NK-92 (cell line): Measurements from ENCODE around the gene MTCH1.
"Not testable (repeated sequence)": the region's sequence is repeated elsewhere in the genome, so short reads cannot be mapped to it uniquely, and the experiment has no call there.

ENCODE experiments used
- DNase-seq: peaks from one replicate; lab custom pipeline; 2025; ENCODE audit not compliant: unreplicated experiment; lab: John Stamatoyannopoulos, UW

MTCH1 gene

DNA sequence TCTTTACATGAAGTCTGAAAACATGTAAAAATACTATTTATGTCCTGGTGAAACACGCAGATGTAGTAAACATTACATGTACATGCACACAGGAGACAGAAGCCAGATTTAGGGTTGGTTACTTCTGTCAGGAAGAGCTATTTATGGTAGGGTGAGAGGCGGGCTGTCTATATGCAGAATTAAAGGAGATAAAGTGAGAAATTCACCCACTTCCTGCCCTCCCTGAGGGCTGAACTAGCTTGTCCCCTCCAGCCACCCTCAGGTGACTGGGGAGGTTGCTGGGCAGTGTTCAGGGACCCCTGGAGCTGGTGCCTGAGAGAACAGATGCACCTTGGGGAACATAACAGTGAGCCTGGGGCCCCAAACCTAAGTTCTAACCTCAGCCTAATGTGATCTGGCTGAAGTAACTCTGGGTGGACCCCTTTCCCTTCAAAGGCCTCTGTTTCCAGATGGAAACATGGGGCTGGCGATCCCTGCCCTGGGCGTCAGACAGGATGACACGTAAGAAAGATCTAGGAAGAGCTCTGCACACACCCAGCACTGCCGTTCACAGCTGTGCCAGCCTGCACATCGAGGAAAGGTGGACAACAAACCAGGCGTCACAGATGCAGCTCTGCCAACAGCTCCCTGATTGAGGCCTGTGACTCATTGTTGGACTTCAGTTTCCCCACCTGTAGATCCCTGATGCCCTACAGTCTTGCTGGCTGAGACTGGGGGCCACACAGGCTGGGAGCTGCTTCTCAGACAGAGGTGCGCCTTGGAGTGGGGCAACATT, 30.1 kb downstream of the MTCH1 start:
- DNase-seq: no peak

DNA sequence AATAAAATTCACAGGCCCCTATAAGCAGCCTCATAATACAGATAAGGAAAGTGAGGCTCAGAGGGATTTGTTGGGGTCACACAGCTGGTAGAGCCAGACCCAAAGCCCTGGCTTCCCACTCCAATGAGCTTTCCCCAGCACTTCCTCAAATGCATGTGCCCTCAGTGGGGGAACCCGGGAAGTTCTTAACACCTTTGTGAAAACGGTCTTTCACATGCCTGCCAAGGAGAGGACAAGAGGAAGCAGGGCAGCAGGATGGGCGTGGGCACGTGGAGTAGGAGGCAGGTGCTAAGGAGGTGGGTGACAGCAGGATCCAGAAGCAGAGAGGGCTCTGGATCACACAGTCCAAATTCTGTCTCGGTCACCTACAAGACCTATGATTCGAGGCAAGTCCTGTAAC, 30.9 kb downstream of the MTCH1 start:
- no peak for DNase-seq

DNA sequence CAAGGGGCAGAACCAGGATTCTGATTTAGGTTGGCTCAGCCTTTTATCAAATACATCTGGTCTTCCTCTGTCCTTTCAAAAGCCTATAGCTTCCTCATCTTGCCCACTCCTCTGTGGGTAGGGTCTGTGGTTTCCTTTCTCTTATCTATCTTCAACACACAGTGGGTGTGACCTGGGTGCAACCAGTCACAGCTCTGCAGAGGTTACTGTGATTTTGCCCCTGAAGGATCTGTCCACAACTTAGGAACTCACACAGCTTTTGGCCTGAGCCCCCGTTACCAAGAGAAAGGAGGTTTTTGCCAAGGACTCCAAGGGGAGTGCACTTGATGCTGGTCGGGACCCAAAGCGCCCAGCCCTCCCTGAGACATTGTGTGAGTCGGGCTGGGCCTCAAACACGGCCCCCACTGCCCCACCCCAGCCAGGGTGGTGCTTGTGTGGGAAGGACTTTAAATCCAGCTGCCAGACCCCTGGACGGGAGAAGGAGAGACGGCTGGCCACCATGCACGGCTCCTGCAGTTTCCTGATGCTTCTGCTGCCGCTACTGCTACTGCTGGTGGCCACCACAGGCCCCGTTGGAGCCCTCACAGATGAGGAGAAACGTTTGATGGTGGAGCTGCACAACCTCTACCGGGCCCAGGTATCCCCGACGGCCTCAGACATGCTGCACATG, 31.6 kb downstream of the MTCH1 start, which contains the start of gene PI16:
TSS of gene PI16 (plus strand) at position 477 of the 670 bp plus-strand sequence. CDS start at position 500, 23 bp downstream.
- DNase-seq: no peak

DNA sequence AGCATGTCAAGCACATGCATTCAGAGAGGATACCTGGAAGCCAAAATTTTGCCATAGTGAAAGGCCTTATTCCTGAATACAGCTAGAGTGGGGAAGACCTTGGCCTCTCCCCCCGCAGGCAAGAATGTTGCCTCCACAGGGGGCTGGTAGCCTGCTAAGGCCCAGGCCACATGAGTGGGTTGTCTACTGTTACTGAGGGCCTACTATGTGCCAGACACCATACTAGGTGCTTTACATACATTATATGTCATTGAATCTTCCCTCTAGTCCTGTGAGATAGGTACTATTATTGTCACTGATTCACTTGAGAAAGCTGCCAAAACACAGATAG, 32.1 kb downstream of the MTCH1 start:
- DNase-seq: no peak

DNA sequence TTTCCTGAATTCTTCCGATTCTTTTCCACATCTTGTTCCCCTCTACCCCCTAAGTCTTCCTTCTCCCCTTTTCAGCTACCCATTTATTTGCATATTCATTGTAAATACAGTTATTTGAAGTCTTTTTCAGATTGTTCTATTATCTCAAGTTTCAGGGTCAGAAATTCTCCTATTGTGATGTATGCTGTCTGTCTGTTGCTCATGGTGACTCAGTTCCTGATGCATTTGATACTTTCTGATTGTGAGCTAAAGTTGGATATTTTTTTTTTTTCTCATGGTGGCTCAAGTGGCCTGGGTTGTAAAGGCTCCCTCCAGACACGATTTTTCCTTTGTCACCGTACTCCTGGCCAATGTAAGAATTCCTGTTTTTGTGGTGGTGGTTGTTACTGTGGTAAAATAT, 36.4 kb downstream of the MTCH1 start:
- no peak for DNase-seq

DNA sequence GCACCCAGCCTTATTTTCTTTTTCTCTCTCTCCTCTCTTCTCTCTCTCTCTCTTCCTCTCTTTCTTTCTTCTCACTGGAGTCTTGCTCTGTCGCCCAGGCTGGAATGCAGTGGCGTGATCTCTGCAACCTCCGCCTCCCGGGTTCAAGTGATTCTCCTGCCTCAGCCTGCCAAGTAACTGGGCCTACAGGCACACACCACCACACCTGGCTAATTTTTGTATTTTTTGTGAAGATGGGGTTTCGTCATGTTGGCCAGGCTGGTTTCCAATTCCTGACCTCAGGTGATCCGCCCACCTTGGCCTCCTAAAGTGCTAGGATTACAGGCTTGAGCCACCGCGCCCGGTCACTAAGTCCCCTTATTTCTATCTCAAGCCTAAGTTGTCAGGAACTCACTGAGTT, 36.9 kb downstream of the MTCH1 start:
- DNase-seq: not testable (repeated sequence)

DNA sequence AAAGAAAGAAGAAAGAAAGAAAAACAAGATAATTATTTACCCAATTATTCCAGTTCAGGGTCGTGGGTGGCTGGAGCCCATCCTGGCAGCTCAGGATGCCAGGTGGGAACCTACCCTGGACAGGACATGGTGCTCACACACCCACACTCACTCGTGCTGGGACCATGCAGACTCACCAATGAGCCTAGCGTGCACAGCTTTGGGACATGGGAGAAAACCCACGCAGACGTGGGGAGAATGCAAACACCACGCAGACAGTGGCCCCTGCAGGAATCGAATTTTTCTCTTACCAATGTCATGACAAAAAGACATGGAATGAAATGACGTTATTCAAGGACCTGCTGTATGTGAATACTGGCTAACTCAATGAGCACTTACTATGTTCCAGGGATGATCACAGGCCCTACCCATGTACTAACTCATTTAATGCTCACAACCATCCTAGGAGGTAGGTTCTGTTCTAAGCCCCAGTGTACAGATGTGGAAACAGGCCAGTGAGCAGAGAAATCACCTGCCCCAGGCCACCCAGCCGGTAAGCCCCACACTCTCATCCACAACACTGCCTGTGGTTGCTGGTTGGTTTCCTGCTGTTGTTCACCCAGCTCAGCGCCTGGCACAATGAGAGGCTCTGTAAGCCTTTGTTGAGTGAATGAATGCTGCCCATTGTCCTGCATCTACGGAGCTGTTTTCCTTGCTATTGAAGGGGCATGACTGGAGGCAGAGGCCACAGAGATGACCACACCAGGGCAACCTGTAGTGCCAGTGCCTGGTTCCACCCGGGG, 38.2 kb downstream of the MTCH1 start:
- no peak for DNase-seq

DNA sequence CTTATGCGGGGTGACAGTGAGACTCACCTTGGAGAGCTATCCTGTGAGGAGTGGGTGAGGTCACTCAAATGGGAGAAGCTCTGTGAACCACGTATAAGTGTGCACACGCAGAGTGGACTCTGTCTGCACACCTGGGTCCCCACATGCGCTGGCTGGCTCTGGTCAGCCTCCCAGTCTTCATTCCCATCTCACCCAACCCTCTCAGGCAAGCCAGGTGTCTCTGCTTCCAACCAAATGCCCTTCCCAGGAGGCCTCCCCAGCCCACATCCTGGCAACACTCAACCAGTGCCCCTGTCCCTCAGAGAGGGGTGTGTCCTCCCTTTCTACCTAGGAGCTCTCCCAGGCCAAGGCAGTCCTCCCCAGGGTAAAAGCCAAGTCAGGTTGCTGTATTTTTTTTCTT, 39.5 kb downstream of the MTCH1 start:
- DNase-seq: no peak

DNA sequence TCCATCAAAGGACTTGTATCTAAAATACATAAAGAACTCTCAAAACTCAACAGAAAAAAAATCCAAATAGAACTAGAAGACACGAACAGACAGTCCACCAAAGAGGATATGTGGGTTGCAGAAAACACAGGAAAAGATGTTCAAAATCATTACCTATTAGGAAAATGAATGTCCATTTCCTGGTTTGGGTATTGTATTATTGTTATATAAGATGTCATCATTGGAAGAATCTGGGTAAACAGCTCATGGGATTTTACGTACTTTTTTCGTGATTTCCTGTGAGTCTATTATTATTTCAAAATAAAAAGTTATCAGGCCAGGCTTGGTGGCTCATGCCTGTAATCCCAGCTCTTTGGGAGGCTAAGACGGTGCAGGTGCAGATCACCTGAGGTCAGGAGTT, 40.7 kb downstream of the MTCH1 start:
- DNase-seq: no peak

DNA sequence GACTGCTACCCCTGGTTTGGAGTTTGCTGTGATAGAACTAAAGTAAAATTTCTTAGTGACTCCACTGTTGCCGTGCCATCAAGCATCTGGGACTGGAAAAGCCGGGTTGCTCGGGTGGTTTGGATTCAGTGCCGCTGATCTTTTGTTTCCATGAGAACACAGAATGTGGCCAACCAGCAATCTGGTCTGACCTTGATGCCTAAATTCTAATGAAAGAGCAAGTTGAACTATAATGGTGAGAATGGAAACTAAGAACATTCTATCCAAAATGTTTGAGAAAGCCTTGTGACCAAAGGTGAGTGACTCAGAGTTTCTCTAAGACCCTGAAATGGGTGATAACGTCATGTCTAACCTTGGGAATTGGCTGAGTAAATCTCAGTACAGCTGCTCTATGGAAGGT, 41.3 kb downstream of the MTCH1 start:
- no peak for DNase-seq

DNA sequence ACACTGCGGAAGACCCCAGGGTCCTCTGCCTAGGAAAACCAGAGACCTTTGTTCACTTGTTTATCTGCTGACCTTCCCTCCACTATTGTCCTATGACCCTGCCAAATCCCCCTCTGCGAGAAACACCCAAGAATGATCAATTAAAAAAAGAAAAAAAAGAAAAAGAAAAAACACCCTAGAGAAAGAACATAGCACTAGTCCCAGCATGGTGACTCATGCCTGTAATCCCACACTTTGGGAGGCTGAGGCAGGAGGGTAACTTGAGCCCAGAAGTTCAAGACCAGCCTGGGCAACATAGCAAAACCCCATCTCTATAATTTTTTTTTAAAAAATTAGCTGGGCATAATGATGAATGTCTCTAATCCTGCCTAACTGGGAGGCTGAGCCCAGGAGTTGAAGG, 43.7 kb downstream of the MTCH1 start:
- DNase-seq: not testable (repeated sequence)

DNA sequence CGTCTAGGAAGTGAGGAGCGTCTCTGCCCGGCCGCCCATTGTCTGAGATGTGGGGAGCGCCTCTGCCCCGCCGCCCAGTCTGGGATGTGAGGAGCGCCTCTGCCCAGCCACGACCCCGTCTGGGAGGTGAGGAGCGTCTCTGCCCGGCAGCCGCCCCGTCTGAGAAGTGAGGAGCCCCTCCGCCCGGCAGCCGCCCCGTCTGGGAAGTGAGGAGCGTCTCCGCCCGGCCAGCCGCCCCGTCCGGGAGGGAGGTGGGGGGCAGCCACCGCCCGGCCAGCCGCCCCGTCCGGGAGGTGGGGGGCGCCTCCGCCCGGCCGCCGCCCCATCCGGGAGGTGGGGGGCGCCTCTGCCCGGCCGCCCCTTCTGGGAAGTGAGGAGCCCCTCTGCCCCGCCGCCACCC, 44.4 kb downstream of the MTCH1 start:
- DNase-seq: not testable (repeated sequence)

DNA sequence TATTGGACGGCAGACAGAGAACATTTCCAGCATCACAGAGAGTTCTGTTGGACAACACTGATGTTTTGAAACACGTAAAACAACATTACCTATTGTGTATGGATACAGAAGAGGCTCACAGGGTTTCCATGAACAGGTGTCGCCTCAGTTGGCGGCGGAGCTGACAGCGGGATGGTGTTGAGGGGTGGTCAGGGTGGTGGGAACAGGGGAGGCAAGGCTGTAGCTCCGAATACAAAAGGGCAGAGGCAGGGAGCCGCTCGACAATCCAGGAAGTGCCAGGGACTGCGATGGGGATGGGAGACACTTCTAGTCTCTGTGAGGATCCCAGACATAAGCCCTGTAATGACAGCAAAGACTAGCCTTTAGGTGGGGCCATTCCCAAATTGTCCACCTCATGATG, 46.0 kb downstream of the MTCH1 start:
- no peak for DNase-seq

DNA sequence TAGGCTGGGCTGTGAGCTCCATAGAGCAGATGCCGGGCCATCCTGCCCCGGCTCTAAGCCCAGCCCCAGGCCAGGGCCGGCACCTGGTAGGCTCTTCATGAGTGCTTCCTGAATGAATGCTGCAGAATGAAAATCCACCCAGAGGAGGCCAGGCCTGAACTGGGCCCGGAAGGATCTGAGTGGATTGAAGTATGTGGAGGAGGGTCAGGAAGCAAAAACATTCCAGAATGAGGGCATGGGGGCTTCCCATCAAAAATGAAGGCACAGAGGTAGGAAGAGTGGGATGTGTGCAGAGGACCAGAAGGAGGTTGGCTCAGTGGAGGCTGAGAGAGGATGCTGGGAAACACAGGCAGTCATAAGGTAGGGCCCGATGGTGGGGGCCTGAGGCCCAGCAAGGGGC, 47.0 kb downstream of the MTCH1 start:
- not testable (repeated sequence) for DNase-seq

DNA sequence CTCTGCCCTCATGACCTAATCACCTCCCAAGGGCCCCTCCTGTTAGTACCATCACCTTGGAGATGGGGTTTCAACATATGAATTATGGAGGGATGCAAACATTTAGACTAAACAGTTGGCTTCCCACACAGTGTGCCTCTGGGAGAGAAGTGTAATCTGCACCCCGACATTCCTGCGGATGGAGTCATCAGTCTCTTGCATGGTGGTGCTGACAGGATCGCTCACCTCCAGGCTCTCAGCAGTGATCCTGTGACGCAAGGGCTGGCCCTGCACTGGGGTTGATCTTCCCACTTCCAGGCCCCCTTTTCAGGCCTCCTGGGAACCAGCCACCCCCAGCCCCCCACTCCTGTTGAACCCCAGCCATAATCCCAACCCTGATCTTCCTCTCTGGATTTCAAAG, 47.5 kb downstream of the MTCH1 start:
- no peak for DNase-seq

DNA sequence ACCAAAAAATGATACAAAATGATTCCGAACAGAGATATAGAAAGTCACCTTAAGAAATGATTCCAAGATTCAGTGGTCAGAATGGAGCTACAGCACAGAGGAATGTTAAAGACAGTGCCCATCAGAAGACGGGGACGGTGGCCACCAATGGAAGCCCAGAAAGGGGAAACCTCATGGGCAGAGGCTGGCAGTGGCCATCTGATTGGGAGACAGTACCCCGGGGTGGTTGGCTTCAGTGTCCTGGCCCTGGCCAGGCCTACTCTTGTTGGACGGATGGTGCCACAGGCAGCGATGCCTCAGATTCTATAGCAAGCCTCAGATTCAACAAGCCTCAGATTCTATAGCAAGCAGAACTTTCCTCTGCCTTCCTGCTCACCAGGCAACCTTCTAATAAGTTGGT, 48.1 kb downstream of the MTCH1 start:
- DNase-seq: no peak

DNA sequence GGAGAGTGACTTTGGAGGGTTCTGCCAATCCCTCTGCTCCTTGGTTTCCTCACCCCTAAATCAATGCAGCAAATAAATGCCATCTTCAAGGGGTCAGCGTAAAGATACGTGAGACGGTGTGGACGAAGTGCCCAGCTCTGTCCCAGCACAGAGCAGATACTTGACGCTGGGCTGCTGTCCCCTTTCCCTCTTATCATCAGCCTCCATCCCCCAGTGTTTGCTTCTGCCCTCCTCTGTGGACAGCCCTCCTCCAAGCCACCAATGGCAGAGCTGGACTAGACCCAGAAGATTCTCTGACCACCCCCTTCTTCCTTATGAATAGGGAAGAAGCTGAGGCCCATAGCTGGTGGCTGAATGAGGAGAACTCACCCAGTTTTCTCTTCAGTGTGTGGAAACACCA, 49.2 kb downstream of the MTCH1 start:
- no peak for DNase-seq

DNA sequence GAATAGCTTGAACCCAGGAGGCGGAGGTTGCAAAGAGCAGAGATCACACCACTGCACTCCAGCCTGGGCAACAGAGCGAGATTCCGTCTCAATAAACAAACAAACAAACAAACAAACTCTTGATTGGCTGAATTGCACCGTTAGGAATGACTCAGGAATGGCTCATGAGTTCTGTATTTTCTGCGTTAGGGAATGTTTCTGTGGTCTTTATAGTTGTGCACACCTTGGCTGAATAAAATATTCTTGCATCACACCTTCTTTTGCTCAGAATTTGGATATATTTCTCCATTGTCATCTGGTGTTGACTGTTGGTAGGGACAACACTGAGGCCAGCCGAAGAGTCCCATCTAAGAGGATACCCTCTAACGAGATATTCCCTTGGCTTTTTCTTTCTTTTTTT, 51.1 kb downstream of the MTCH1 start:
- DNase-seq: no peak

DNA sequence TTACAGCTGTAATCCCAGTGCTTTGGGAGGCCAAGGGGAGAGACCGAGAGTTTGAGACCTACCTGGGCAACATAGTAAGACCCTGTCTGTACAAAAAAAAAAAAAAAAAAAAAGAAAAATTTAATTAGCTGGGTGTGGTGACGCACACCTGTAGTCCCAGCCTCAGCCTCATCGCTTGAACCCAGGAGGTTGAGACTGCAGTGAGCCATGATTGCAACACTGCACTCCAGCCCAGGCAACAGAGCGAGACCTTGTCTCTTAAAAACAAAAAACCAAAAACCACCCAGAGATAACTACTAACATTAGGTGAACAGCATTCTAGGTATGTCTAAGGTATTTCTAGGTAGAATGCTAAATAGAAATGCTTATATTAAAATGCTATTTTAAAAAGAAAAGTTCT, 52.5 kb downstream of the MTCH1 start:
- no peak for DNase-seq

DNA sequence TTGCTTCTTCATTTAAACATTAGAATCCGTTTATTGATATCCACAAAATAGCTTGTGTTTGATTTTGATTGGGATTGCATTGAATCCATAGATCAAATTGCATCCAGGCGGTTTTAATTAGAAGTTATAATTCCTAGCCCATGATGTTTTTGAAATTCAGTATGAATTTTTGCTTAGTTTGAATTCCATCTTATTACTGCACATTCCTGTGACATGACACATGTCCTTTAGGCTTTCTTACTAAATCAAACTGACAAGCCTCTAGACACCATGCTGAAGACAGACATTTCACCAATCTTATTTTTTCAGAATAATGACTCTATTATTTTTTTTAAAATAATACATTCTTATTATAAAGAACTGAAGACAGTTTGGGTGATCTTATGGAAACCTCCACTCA, 52.9 kb downstream of the MTCH1 start:
- DNase-seq: no peak

DNA sequence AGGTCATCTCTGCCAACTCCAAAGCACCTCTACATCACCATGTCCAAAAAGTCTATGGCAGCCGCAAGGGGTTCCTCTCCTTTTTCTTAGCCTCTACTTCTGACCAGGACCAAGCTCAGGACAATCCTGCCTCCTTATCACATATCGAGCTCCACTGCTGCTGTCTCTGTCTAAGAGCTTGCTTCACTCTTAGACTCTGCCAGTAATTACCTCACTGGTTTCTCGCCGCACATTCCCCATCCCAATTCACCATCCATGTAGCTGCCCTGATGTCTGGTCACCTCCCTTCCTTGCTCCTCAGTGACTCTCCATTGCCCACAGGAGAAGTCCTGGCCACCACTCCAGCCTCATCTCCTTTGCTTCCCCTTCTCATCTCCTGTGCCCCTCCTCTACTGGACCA, 55.5 kb downstream of the MTCH1 start:
- no peak for DNase-seq

DNA sequence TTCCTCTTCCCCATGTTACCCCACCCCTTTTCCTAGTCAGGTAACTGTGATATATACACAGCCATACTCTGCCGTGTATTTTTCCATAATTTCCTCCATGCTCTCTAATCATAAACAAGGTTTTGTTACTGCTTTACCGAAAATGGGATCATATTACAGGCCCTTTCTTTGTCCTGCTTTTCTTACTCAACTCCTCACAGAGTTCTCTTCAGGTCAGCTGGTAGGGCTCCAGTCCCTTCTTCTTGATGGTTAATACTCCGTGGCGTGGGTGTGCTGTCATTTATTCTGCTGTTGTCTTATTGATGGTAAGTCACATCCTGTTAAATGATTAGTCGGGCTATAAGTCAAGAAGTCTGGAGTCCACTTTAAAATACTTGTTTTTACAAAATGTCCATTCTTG, 56.4 kb downstream of the MTCH1 start:
- no peak for DNase-seq
